DMS53 treated with DMSO at 0.1 percent for 48 hours (cell line): ENCODE measurements around the gene SUMO1.

Experiments used
- DNase-seq: peaks from one replicate; lab custom pipeline; 2025; ENCODE audit not compliant: unreplicated experiment; lab: John Stamatoyannopoulos, UW

Gene SUMO1

DNA sequence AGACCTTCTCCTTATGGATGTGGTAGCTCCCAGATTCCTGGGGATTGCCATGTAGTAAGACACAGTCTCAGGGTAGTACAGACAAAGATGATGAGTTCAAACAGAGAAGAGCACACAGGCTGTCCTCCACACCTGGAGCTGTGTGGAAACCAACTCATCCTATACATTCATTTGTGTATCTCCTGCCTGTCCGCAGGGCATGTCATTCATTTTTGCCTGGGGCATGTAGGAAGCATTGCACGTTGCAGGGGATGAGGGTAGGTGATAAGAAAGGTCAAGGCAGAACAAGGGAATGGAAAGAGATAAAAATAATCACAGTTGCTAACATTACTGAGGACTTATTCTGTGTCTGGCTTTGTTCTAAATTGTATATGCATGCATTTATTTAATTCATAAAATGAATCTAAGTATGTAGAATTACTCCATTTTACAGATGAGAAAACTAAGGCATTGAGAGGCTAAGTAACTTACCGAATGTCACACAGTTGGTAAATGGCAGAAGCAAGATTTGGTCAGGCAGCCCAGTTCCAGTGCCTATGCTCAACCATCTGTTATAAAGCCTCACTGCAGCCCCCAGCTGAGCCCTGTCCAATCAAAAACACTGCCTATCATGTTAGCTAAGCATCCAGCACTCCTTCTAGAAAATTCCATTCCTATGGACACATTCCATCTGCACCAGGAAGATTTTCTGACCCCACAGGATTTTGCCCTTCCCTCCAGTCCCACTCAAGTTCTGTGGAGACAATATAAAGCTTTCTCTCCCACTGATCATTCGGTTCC, 81.0 kb downstream of the SUMO1 start:
- no peak for DNase-seq
